GM19025 (cell line): ENCODE results near the gene SCG2.
A peak's percentile ranks its signal among the peaks of the same experiment; 100 is the strongest.

Experiments
- ATAC-seq: cut with Tn5 transposase; IDR thresholded peaks from one replicate; pipeline ENCODE4 v1.9.1; 2021; ENCODE audit warnings: mild to moderate bottlenecking, low read depth, moderate library complexity; ENCODE audit not compliant: unreplicated experiment

Gene SCG2

GRCh38 chr2:223601932-223602666 is at the start of gene SCG2:
TSS of gene SCG2 (minus strand) at chr2:223602361. CDS start at chr2:223599282, 3,079 bp downstream.
- ATAC-seq = peak; percentile 63

- ATAC-seq = no peak
Observed at GRCh38 chr2:223649554-223650533, 47.7 kb upstream of the SCG2 start.

GRCh38 chr2:223648755-223649154 is 46.6 kb upstream of the SCG2 start:
- no peak for ATAC-seq

- peak; percentile 75 for ATAC-seq
Observed at GRCh38 chr2:223647258-223647952, 45.2 kb upstream of the SCG2 start.

- no peak for ATAC-seq
Observed at GRCh38 chr2:223644136-223644535, 42.0 kb upstream of the SCG2 start.

- no peak for ATAC-seq
Observed at GRCh38 chr2:223643309-223643708, 41.1 kb upstream of the SCG2 start.

- ATAC-seq = no peak
Observed at GRCh38 chr2:223642506-223642905, 40.3 kb upstream of the SCG2 start.

- no peak for ATAC-seq
Observed at GRCh38 chr2:223641082-223641481, 38.9 kb upstream of the SCG2 start.

GRCh38 chr2:223635080-223635479 is 32.9 kb upstream of the SCG2 start:
- no peak for ATAC-seq

GRCh38 chr2:223634238-223634637 is 32.1 kb upstream of the SCG2 start:
- no peak for ATAC-seq

- ATAC-seq = no peak
Observed at GRCh38 chr2:223633656-223634055, 31.5 kb upstream of the SCG2 start.

GRCh38 chr2:223632826-223633225 is 30.7 kb upstream of the SCG2 start:
- ATAC-seq = no peak

- no peak for ATAC-seq
Observed at GRCh38 chr2:223626716-223627115, 24.6 kb upstream of the SCG2 start.

GRCh38 chr2:223625652-223626051 is 23.5 kb upstream of the SCG2 start:
- no peak for ATAC-seq

GRCh38 chr2:223621901-223622300 is 19.7 kb upstream of the SCG2 start:
- no peak for ATAC-seq

GRCh38 chr2:223619486-223620129 is 17.4 kb upstream of the SCG2 start:
- ATAC-seq = no peak

GRCh38 chr2:223618172-223619035 is 16.2 kb upstream of the SCG2 start:
- ATAC-seq = no peak

- ATAC-seq = no peak
Observed at GRCh38 chr2:223614534-223614933, 12.4 kb upstream of the SCG2 start.
